DMS153 treated with DMSO at 0.1 percent for 48 hours (cell line): ENCODE results near the gene CNMD.
"Not testable (repeated sequence)": the region's sequence is repeated elsewhere in the genome, so short reads cannot be mapped to it uniquely, and the experiment has no call there.

Source experiments
- DNase-seq: peaks from one replicate; lab custom pipeline; 2025; ENCODE audit not compliant: unreplicated experiment; lab: John Stamatoyannopoulos, UW

Gene CNMD

DNA sequence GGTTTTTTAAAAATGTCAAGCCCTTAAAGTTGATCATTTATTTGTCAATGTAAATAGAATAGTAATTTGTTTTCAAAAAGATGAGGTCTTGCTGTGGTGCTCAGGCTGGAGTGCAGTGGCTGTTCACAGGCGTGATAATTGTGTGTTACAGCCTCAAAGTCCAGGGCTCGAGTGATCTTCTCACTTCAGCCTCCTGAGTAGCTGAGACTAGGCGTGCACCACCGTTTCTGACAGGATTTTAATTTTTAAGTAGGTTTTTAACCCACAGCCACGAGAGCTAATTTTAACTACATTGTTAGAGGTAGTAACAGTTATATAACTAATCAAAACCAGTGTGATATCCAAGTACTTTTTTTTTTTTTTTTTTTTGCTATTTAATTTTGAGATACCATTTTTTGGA lies 43.1 kb downstream of the CNMD start:
- DNase-seq, result no peak

DNA sequence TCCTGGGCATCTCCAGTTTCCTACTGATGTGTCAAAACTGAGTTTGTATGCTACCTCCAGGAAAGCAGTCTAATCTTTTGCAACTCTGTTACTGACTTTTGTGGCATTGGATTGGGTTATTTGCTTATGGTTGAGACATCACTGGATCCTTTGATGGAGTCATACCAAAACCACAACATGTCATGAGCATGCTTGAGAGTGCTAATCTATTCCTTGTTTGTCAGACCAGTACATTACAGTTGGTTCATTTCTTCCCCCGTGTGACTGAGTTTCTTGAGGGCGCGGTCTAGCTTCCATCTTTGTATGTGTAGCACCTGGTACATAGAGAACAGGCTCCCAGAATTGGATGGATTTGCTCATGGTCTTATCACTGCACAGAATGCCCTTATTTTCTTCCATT lies 43.8 kb downstream of the CNMD start:
- DNase-seq, result no peak

DNA sequence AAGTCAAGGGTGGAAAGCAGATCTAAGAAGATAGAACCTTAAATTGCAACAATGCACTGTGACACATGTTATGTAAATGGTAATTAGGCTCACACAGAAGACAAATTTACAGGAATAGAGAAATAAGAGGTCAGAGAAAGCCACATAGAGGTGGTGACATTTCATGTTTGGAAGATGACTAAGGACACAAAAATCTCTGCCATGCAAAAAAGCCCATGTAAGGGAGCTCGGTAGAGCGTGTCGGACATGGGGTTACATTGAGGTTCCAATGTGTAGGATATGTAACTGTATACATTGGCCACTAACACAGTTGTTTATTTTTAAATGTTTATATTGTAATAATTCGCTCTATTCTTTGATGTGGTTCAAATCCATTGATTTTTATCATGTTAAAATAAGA lies 53.2 kb downstream of the CNMD start:
- DNase-seq, result no peak

DNA sequence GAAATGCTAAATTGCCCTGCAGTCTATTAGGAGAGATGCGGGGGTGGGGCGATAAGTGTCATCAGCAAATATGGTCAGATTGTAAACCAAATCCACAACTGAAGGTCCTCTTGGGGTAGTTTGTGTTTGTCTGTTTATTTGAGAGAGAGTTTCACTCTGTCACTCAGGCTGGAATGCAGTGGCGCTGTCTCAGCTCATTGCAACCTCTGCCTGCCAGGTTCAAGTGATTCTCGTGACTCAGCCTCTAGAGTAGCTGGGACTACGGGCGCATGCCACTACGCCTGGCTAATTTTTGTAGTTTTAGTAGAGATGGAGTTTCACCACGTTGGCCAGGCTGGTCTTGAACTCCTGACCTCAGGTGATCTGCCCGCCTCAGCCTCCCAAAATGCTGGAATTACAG lies 53.8 kb downstream of the CNMD start:
- DNase-seq, result not testable (repeated sequence)

DNA sequence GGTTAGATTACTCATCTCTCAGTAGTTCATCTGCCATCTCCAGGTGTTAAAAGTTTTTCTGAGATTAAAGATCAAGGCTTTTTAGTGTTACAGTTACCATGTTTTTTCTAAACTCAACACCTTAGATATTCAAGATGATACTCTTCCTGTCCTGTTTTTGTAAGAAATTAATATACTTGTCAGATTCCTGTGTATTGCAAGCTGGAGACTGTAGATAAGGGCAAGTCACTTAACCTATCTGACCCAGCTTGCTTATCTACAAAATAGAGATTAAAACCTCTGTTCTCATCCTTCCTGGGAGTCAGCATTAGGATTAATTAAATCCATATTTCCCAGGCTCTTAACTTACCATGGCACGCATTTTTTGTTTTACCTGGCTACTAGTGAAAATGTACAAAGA lies 61.8 kb downstream of the CNMD start:
- DNase-seq, result no peak

DNA sequence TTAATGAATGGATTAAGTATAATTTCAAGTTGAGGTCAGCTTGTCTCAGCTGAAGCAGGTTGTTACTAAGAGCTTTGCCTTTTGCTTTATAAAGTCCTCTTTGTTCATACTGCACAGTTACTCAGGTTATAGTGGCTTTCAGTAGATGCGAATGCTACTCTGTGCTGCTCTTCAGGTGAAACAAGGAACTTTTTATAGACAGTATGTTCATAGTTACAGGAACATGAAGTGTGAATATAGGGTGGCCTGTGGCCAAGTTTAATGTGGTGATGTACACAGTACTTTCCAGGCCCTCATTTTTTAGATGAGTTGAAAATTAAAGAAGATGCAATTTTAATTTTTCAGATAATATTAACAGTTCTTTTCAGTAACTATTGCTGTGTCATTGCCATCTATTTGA lies 66.2 kb downstream of the CNMD start:
- DNase-seq, result no peak

DNA sequence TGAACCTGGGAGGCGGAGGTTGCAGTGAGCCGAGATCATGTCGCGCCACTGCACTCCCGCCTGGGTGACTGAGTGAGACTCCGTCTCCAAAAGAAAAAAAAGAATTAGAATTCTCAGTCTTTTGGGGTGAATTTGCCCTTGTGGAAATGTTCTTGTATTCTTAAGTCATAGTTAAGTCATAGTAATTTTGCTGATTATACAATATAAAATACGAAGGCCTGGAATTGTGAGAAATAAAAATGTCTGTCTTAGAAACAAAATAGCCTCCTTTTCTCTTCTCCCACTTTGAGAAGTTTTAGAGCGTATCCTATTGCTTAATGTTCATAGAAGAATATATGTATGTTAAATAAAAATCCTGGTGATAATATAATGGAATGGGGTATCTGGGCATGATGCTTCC lies 68.9 kb downstream of the CNMD start:
- DNase-seq, result no peak

DNA sequence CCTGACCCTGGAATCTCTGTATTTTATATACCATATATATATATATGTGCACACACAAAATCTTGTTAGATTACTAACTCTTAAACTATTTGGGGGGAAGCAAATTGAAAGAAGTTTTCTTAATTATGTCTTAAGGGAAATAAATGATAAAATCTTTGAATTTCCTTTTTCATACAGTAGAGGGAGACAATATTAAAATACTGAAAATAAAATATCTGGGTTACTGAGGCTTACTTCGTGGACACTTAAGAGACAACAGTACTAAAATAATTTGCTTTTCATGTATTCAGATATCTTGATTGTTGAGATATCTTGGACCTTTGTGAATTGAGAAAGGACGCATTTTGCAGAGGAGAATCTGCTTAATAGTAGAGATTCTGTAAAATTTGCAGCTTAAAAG lies 69.9 kb downstream of the CNMD start:
- DNase-seq, result no peak

DNA sequence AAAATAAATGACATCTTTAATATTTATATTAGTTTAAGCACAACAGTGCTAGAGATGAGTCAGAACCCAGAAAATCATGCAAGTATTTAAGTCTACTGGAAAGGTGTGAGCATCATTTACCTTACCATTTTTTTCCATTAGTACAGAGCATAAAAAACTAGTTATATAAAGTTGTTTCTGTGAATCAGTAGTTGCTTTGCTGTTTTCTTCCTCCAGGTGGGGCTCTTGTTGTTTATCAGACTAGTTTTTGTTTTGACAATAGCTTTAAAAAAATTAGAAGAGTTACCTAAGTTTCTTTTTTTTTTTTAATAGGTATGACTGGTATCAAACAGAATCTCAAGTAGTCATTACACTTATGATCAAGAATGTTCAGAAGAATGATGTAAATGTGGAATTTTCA lies 74.3 kb downstream of the CNMD start:
- peak; percentile 17 for DNase-seq

DNA sequence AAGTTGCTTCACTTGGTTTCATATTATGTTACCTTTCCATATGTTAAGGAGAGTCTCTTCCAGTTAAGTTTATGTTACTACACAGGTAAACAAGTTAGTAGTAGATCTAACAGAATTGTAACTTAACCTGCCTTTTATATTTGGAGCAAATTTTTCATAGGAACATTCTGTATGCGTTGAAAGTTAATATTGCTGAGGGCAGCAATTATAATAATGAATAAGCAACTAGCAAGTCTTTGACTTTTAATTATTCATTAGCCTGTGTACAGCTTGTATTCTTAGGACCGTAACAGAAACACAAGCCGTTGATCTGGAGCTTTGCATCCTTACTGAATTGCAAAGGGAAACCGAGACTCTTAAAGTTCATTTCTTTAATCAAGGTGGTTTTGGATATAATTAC lies 75.3 kb downstream of the CNMD start:
- DNase-seq, result no peak

DNA sequence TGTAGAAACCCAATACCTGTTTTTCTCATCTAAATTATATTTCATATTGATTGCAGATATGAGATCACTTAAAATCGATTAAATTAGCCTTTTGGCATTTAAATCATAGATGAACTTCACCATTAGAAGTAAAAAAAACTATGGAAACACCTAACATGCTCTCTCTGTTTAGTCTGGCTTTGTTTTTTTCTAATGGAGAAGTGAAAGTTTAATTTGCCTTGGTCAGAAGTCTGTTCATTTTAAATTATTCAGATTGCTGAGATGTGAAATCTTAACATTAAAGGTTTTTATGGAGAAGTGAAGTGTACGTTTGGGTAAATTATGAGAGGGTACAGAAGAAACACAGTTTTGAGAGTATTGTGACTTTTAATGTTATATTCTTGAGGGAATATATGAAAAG lies 80.3 kb downstream of the CNMD start:
- DNase-seq, result no peak
